ENCODE results near the gene ORC3. TPM values are rescaled to one million over a fixed set of nuclear protein-coding genes. Genes with fewer than 3 reads are reported as not detected.
A peak's percentile ranks its signal among the peaks of the same experiment; 100 is the strongest.

The ORC3 gene
- total RNA-seq, 3 donors from 2014 or later (not counting 1 experiment from before 2014, with no cell fraction given): 13.1 to 13.4 (median 13.3) TPM

GRCh38 chr6:87574237-87574804 lies 15.6 kb upstream of the ORC3 start:
- Mint-ChIP-seq H3K36me3 (no peaks in the 10 kb centered on the region), H3K27ac (peak overlapping the region in 1 of 2 donors; percentile 3), H3K4me1 (peaks cover 41 to 45% of the 10 kb centered on the region in 2 donors), H3K4me3 (no peak overlapping the region), H3K27me3 (ENCODE audit: low read depth in 2 of 2) (no peaks in the 10 kb centered on the region), H3K9me3 (no peaks in the 10 kb centered on the region)
- DNase-seq (peak in 1 of 2 donors; percentile 12), ATAC-seq (no peak)
- H3K27me3 ChIP-seq (ENCODE audit: control insufficient read depth, insufficient read depth, low read length): no peaks in the 10 kb centered on the region
- no peak for TF ChIP-seq CTCF (IDR thresholded peaks at IDR 0.05)
- H3K27ac ChIP-seq (ENCODE audit: low read length): no peak overlapping the region
- peaks cover 2% of the 10 kb centered on the region for H3K36me3 ChIP-seq (ENCODE audit: control insufficient read depth, insufficient read depth, low read length)
- intact Hi-C loops (cut with micrococcal nuclease): no loop called here
- H3K4me1 ChIP-seq (ENCODE audit: control insufficient read depth, insufficient read depth, low read length): no peaks in the 10 kb centered on the region
- no peaks in the 10 kb centered on the region for H3K9me3 ChIP-seq (ENCODE audit: control insufficient read depth, insufficient read depth, low read length)
- 54% methylated on average over 2 of the region's 2 CpGs for WGBS (ENCODE audit: insufficient coverage)
- H3K4me3 ChIP-seq (ENCODE audit: low read length): no peak overlapping the region

- intact Hi-C loops (cut with micrococcal nuclease): no loop called here
These were observed 14.5 kb upstream of the ORC3 start for GRCh38 chr6:87575423-87575822.

GRCh38 chr6:87583822-87584221 lies 6.1 kb upstream of the ORC3 start:
- Mint-ChIP-seq H3K27ac (no peak overlapping the region), H3K4me3 (no peak overlapping the region), H3K27me3 (ENCODE audit: low read depth in 2 of 2) (no peaks in the 10 kb centered on the region), H3K4me1 (peaks cover 46 to 54% of the 10 kb centered on the region in 2 donors), H3K36me3 (no peaks in the 10 kb centered on the region), H3K9me3 (no peaks in the 10 kb centered on the region)
- intact Hi-C loops (cut with micrococcal nuclease): no loop called here
- no peak for TF ChIP-seq CTCF (IDR thresholded peaks at IDR 0.05)
- no peak overlapping the region for H3K4me3 ChIP-seq (ENCODE audit: low read length)
- ATAC-seq (no peak), DNase-seq (no peak)
- WGBS (ENCODE audit: insufficient coverage): no CpG with 5 or more reads among the region's 4 CpGs
- H3K27me3 ChIP-seq (ENCODE audit: control insufficient read depth, insufficient read depth, low read length): no peaks in the 10 kb centered on the region
- peaks cover 6% of the 10 kb centered on the region for H3K4me1 ChIP-seq (ENCODE audit: control insufficient read depth, insufficient read depth, low read length)
- no peaks in the 10 kb centered on the region for H3K9me3 ChIP-seq (ENCODE audit: control insufficient read depth, insufficient read depth, low read length)
- H3K36me3 ChIP-seq (ENCODE audit: control insufficient read depth, insufficient read depth, low read length): peaks cover 16% of the 10 kb centered on the region
- no peak overlapping the region for H3K27ac ChIP-seq (ENCODE audit: low read length)

More at GRCh38 chr6:87575423-87575822, 14.5 kb upstream of the ORC3 start:
- no CpG with 5 or more reads among the region's 2 CpGs for WGBS (ENCODE audit: insufficient coverage)
- Mint-ChIP-seq H3K9me3 (no peaks in the 10 kb centered on the region), H3K27me3 (ENCODE audit: low read depth in 2 of 2) (no peaks in the 10 kb centered on the region), H3K36me3 (no peaks in the 10 kb centered on the region), H3K4me1 (peaks cover 45 to 46% of the 10 kb centered on the region in 2 donors), H3K27ac (no peak overlapping the region), H3K4me3 (no peak overlapping the region)
- no peak for DNase-seq
- Histone ChIP-seq H3K27ac (ENCODE audit: low read length) (no peak overlapping the region), H3K36me3 (ENCODE audit: control insufficient read depth, insufficient read depth, low read length) (peaks cover 7% of the 10 kb centered on the region), H3K4me3 (ENCODE audit: low read length) (no peak overlapping the region), H3K9me3 (ENCODE audit: control insufficient read depth, insufficient read depth, low read length) (no peaks in the 10 kb centered on the region), H3K27me3 (ENCODE audit: control insufficient read depth, insufficient read depth, low read length) (no peaks in the 10 kb centered on the region), H3K4me1 (ENCODE audit: control insufficient read depth, insufficient read depth, low read length) (no peaks in the 10 kb centered on the region)
- no peak for ATAC-seq
- TF ChIP-seq CTCF (IDR thresholded peaks at IDR 0.05): no peak

All from natural killer cell (primary cell).